Stimulated activated CD8-positive, alpha-beta memory T cell treated with anti-CD3 and anti-CD28 coated beads, Interleukin-7, amount 100 ng/mL, for 1 hour (primary cell): Measurements from ENCODE around the gene NDST4.

Source experiments
- DNase-seq, 2 donors: peaks; one replicate each; pipeline ENCODE4 v3.0.0-alpha.2; 2020; ENCODE audit warnings: low read depth in 2 of 2

The NDST4 gene

GRCh38 chr4:114791976-114792375 lies 321.4 kb downstream of the NDST4 start:
- DNase-seq = no peak

GRCh38 chr4:114785570-114785969 lies 327.9 kb downstream of the NDST4 start:
- no peak for DNase-seq

GRCh38 chr4:114783215-114783595 lies 330.2 kb downstream of the NDST4 start:
- DNase-seq = no peak

GRCh38 chr4:114782415-114783214 lies 330.8 kb downstream of the NDST4 start:
- no peak for DNase-seq

- no peak for DNase-seq
Measured at GRCh38 chr4:114780205-114780604, 333.2 kb downstream of the NDST4 start.
